ENCODE measurements around the gene NIP7. TPM values are rescaled to one million over a fixed set of nuclear protein-coding genes. Genes with fewer than 3 reads are reported as not detected.

Gene NIP7
- total and polyA plus RNA-seq, 9 of the 15 experiments (the other 6 are each of a cell fraction or from before 2014, with no cell fraction given) = 28.9 to 85.5 (median 72.5) TPM

- no peaks in the 10 kb centered on the region for H3K27me3 ChIP-seq (ENCODE audit: control insufficient read depth in 2 of 2, insufficient read depth in 2 of 2, low read length in 2 of 2)
- no peak overlapping the region for H3K27ac ChIP-seq (ENCODE audit: extremely low read depth, low read depth, low read length)
- H3K36me3 ChIP-seq (ENCODE audit: control insufficient read depth, insufficient read depth, low read length) = no peaks in the 10 kb centered on the region; the same call in 2 of the 3 replicates
- ChIA-PET CTCF (ENCODE audit: low intra/inter-chr PET ratio) (no interaction called here), POLR2A (interaction anchor here (0.7 kb wide), 1 partner anchor 34 kb away, joined by 6 read pairs; no protein-coding TSS in a partner anchor)
- intact Hi-C loops (cut with micrococcal nuclease) (loop anchor here (10.0 kb wide), 1 partner anchor 458 kb away; the partner anchor contains the start of gene TANGO6), in situ Hi-C loops (cut with MboI) (no loop called here)
- BruUV-seq (replicated peaks) = no TSS peak
- ATAC-seq (no peak), DNase-seq (ENCODE audit: extremely low read depth in 1 of 4, low spot score in 3 of 4) (no peak), FAIRE-seq (no peak)
- no peak overlapping the region for H2AFZ ChIP-seq (ENCODE audit: low read depth, low read length)
- H4K20me1 ChIP-seq (replicated peaks; ENCODE audit: control insufficient read depth, insufficient read depth, low read length) = no peaks in the 10 kb centered on the region
- TF ChIP-seq MBD2 (IDR thresholded peaks at IDR 0.05; ENCODE audit: borderline replicate concordance, low read depth) (no peak), HDAC3 (IDR thresholded peaks at IDR 0.05; ENCODE audit: borderline replicate concordance, partially characterized antibody) (no peak)
- no peaks in the 10 kb centered on the region for H3K9me1 ChIP-seq (ENCODE audit: control insufficient read depth, insufficient read depth, low read length)
- H3K4me1 ChIP-seq (replicated peaks in 1 of 2; ENCODE audit: control insufficient read depth in 2 of 2, insufficient read depth in 2 of 2, low read length in 2 of 2) = no peaks in the 10 kb centered on the region
- H3K4me3 ChIP-seq = no peak overlapping the region
- 65% methylated on average over 4 of the region's 4 CpGs for WGBS (ENCODE audit: insufficient coverage, low coverage, missing lambda C conversion rate)
- H3K9me3 ChIP-seq (replicated peaks; ENCODE audit: control insufficient read depth, insufficient read depth, low read depth, low read length) = no peaks in the 10 kb centered on the region
- H3K9ac ChIP-seq (ENCODE audit: insufficient read depth in 1 of 2, low read depth in 2 of 2, low read length in 2 of 2) = no peak overlapping the region
- H3K79me2 ChIP-seq (ENCODE audit: control insufficient read depth, insufficient read depth, low read length) = no peaks in the 10 kb centered on the region
- H3K4me2 ChIP-seq (ENCODE audit: insufficient read depth, low read length) = no peak overlapping the region
These were observed 37.3 kb upstream of the NIP7 start for GRCh38 chr16:69302301-69302700.

GRCh38 chr16:69306031-69306430 is 33.5 kb upstream of the NIP7 start:
- H3K4me2 ChIP-seq (ENCODE audit: insufficient read depth, low read length) = no peak overlapping the region
- H4K20me1 ChIP-seq (replicated peaks; ENCODE audit: control insufficient read depth, insufficient read depth, low read length) = no peaks in the 10 kb centered on the region
- 20% methylated on average over 1 of the region's 1 CpG for WGBS (ENCODE audit: insufficient coverage, low coverage, missing lambda C conversion rate)
- no peak overlapping the region for H3K9ac ChIP-seq (ENCODE audit: insufficient read depth in 1 of 2, low read depth in 2 of 2, low read length in 2 of 2)
- no peak overlapping the region for H2AFZ ChIP-seq (ENCODE audit: low read depth, low read length)
- ChIA-PET POLR2A (no interaction called here), CTCF (ENCODE audit: low intra/inter-chr PET ratio) (no interaction called here)
- no peaks in the 10 kb centered on the region for H3K9me3 ChIP-seq (replicated peaks; ENCODE audit: control insufficient read depth, insufficient read depth, low read depth, low read length)
- no peak overlapping the region for H3K4me3 ChIP-seq
- peaks cover 2% of the 10 kb centered on the region in 2 experiments; a peak in 2 of 5 replicates for H3K4me1 ChIP-seq (replicated peaks in 1 of 2; ENCODE audit: control insufficient read depth in 2 of 2, insufficient read depth in 2 of 2, low read length in 2 of 2)
- no peak overlapping the region for H3K27ac ChIP-seq (ENCODE audit: extremely low read depth, low read depth, low read length)
- TF ChIP-seq WHSC1 (IDR thresholded peaks at IDR 0.05; ENCODE audit: low read length) (no peak), TGIF2 (CRISPR knock-in tag; IDR thresholded peaks at IDR 0.05) (no peak), ZNF224 (CRISPR knock-in tag; IDR thresholded peaks at IDR 0.05) (no peak), DNMT1 (IDR thresholded peaks at IDR 0.05) (no peak), ZNF384 (IDR thresholded peaks at IDR 0.05; ENCODE audit: low read depth, low read length) (no peak), NR2C1 (IDR thresholded peaks at IDR 0.05) (no peak), NR2C1 (tag; IDR thresholded peaks at IDR 0.05) (no peak)
- H3K9me1 ChIP-seq (ENCODE audit: control insufficient read depth, insufficient read depth, low read length) = no peaks in the 10 kb centered on the region
- ATAC-seq = no peak
- no peaks in the 10 kb centered on the region for H3K27me3 ChIP-seq (ENCODE audit: control insufficient read depth in 2 of 2, insufficient read depth in 2 of 2, low read length in 2 of 2)
- in situ Hi-C loops (cut with MboI) (no loop called here), intact Hi-C loops (cut with micrococcal nuclease) (loop anchor here (10.0 kb wide), 1 partner anchor 461 kb away; the partner anchor contains the start of gene TANGO6)
- FAIRE-seq = no peak
- H3K36me3 ChIP-seq (ENCODE audit: control insufficient read depth, insufficient read depth, low read length) = no peaks in the 10 kb centered on the region; the same call in 2 of the 3 replicates
- no TSS peak for BruUV-seq (replicated peaks)
- no peak for DNase-seq (ENCODE audit: extremely low read depth in 1 of 4, low spot score in 3 of 4)
- no peaks in the 10 kb centered on the region for H3K79me2 ChIP-seq (ENCODE audit: control insufficient read depth, insufficient read depth, low read length)

Measured in K562 (cell line).